Left lung (tissue), 10 donors: ENCODE results near the gene BHLHA15. TPM values are rescaled to one million over a fixed set of nuclear protein-coding genes. Genes with fewer than 3 reads are reported as not detected.

ENCODE experiments used
- ATAC-seq: fragments of 200-7000 bp; cut with Tn5 transposase; one replicate; pipeline ENCODE4 v1.9.1; 2020; ENCODE audit warnings: moderate library complexity
- DNase-seq, 4 donors: peaks; one replicate each; pipeline ENCODE4 v3.0.0-alpha.2; 2013 to 2020
- H3K27ac ChIP-seq, 2 donors: fragments of 200-600 bp; sonication (generic) in 1 of 2; one replicate each; pipeline versions ENCODE4 v1.5.0 to v1.8.0; 2020 to 2021
- H3K27me3 ChIP-seq, 2 donors: fragments of 200-600 bp; sonication (generic) in 1 of 2; one replicate each; pipeline versions ENCODE4 v1.5.0 to v1.8.0; 2020 to 2021
- H3K36me3 ChIP-seq, 2 donors: fragments of 200-600 bp; sonication (generic) in 1 of 2; one replicate each; pipeline versions ENCODE4 v1.5.0 to v1.8.0; 2020 to 2021
- H3K4me1 ChIP-seq, 2 donors: fragments of 200-600 bp; one replicate each; pipeline ENCODE4 v1.8.0; 2021
- H3K4me3 ChIP-seq, 2 donors: fragments of 200-600 bp; sonication (generic) in 1 of 2; one replicate each; pipeline versions ENCODE4 v1.5.0 to v1.8.0; 2020 to 2021; ENCODE audit warnings: mild to moderate bottlenecking in 1 of 2
- H3K9me3 ChIP-seq, 2 donors: fragments of 200-600 bp; sonication (generic) in 1 of 2; one replicate each; pipeline versions ENCODE4 v1.5.0 to v1.8.0; 2020 to 2021
- intact Hi-C, 2 donors: fragments of 100-400 bp; cut with DNase I; formaldehyde crosslinking; loops; one replicate each; pipeline versions ENCODE4 v1.11.2 to v1.14.2; 2022
- polyA plus RNA-seq, 6 donors: library from polyadenylated mRNA; unstranded; fragments of 120-200 nt; gene quantifications; one replicate each; pipeline ENCODE4 v1.2.1, GENCODE V29; 2013; ENCODE audit not compliant: insufficient read length in 6 of 6
- total RNA-seq, 2 donors: library from RNA; stranded (reverse); fragmentation: NEBNext Ultra II Directional; extraction: Animal tissue kit (Norgen Biotek cat#: 25700); gene quantifications; one replicate each; pipeline ENCODE4 v1.2.1, GENCODE V29; 2021
- TF ChIP-seq, protein P1 (sequence below), 2 donors: fragments of 200-600 bp; sonication (generic) in 1 of 2; IDR thresholded peaks; one replicate each; pipeline versions ENCODE4 v1.5.0 to v1.8.0; 2021; ENCODE audit warnings: antibody characterized with exemption in 2 of 2
- donor health status: DM: no; HTN: yes; CAD: no.
- donor health status: DM: no; HTN: no; CAD: no.

Gene BHLHA15
- total and polyA plus RNA-seq, 8 donors: 0.44 to 2.4 (median 0.86) TPM; not detected in 1

DNA sequence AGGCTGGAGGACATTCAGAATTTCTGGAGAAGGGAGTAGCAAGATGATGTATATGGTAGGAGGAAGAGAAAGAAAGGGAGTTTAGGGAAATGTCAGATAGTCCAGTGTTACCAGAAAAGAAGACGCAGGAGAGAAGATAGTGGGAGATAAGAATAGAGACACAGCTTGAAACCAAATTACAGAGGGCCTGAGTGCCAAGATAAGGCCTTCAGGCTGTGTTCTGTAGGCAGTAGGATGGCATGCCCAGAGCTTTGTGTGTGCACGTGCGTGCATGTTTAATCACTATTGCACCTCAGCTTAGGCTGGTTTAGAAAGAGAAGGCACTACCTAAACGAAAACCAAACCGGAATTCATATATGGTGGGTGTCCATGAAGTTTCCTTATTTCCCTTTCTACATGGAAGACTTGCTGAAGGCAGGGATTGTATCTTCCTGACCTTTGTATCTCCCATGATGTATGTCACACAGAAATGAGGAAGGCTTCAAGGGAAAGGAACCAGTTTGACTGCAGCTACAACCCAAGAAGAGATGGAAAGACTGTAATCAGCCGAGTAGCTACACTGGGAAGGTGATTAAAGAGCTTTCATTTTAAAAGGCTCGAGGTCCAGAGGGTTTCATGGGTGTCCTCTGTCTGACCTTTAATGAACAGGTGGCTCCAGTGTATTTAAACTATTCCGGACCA, 35.8 kb upstream of the BHLHA15 start:
- DNase-seq (no peak), ATAC-seq (no peak)
- H3K4me1 ChIP-seq: peaks cover 4 to 13% of the 10 kb centered on the region in 2 donors
- TF ChIP-seq, protein P1, sequence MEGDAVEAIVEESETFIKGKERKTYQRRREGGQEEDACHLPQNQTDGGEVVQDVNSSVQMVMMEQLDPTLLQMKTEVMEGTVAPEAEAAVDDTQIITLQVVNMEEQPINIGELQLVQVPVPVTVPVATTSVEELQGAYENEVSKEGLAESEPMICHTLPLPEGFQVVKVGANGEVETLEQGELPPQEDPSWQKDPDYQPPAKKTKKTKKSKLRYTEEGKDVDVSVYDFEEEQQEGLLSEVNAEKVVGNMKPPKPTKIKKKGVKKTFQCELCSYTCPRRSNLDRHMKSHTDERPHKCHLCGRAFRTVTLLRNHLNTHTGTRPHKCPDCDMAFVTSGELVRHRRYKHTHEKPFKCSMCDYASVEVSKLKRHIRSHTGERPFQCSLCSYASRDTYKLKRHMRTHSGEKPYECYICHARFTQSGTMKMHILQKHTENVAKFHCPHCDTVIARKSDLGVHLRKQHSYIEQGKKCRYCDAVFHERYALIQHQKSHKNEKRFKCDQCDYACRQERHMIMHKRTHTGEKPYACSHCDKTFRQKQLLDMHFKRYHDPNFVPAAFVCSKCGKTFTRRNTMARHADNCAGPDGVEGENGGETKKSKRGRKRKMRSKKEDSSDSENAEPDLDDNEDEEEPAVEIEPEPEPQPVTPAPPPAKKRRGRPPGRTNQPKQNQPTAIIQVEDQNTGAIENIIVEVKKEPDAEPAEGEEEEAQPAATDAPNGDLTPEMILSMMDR (IDR thresholded peaks at IDR 0.05): no peak
- no peaks in the 10 kb centered on the region for H3K9me3 ChIP-seq
- no peak overlapping the region for H3K4me3 ChIP-seq
- H3K27me3 ChIP-seq: no peaks in the 10 kb centered on the region
- H3K27ac ChIP-seq: no peak overlapping the region
- intact Hi-C loops: no loop called here
- peaks cover 0 to 31% of the 10 kb centered on the region in 2 donors for H3K36me3 ChIP-seq

- no peak for DNase-seq
- H3K27me3 ChIP-seq: no peaks in the 10 kb centered on the region
- intact Hi-C loops: no loop called here
- H3K27ac ChIP-seq: peak overlapping the region in 1 of 2 donors; percentile 45
- no peak overlapping the region for H3K4me3 ChIP-seq
- peak; percentile 15 for ATAC-seq
- H3K9me3 ChIP-seq: no peaks in the 10 kb centered on the region
- TF ChIP-seq, protein P1 (IDR thresholded peaks at IDR 0.05): no peak
- peaks cover 4 to 13% of the 10 kb centered on the region in 2 donors for H3K4me1 ChIP-seq
- H3K36me3 ChIP-seq: peaks cover 0 to 14% of the 10 kb centered on the region in 2 donors
These were observed 33.7 kb upstream of the BHLHA15 start for GRCh38 chr7:98177553-98177952.

GRCh38 chr7:98178321-98178720, 32.9 kb upstream of the BHLHA15 start:
- peaks cover 4 to 8% of the 10 kb centered on the region in 2 donors for H3K4me1 ChIP-seq
- intact Hi-C loops: no loop called here
- DNase-seq (peak; percentile 31 to 89 (median 84)), ATAC-seq (peak; percentile 95)
- TF ChIP-seq, protein P1 (IDR thresholded peaks at IDR 0.05): no peak
- H3K4me3 ChIP-seq: no peak overlapping the region
- H3K36me3 ChIP-seq: peaks cover 0 to 8% of the 10 kb centered on the region in 2 donors
- peak overlapping the region; percentile 45 to 51 for H3K27ac ChIP-seq
- H3K9me3 ChIP-seq: no peaks in the 10 kb centered on the region
- no peaks in the 10 kb centered on the region for H3K27me3 ChIP-seq

DNA sequence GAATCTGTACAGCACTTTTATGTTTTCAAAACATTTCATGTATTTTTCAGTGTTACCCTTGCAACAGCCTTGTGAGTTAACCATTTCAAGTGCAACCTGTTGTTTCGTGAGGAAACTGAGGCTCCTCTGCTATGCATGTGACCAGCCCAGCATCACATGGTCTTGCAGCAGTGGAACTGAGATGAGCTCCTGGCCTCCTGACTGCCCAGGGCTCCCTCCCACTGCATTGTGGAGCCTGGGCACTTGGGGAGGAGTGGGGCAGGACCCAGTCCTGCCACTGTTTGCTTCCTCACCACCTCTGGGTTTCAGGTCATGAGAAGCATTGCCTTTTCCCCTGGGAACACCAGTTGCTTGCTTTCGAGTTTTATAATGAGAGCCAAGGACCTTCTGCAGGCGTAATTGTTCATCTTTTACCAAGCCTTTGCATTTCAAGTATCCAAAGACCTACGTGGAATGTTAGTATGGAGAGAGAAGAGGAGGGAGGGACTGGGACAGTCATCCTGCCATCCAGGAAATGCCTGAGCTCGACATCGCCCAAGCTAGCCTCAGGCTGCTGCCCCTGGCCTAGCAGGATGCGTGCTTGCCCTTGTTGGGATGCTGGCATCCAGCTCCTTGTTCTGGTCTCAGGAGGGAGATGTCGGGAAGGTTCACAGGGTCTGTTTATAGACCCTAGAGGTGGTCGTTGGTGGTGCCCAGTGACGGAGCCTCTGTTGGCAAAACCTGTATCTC, 32.3 kb upstream of the BHLHA15 start:
- Histone ChIP-seq H3K27ac (peak overlapping the region; percentile 45 to 51), H3K36me3 (peaks cover 0 to 8% of the 10 kb centered on the region in 2 donors), H3K4me3 (no peak overlapping the region), H3K9me3 (no peaks in the 10 kb centered on the region), H3K27me3 (no peaks in the 10 kb centered on the region), H3K4me1 (peaks cover 4 to 7% of the 10 kb centered on the region in 2 donors)
- peak; percentile 26 for ATAC-seq
- intact Hi-C loops: no loop called here
- DNase-seq: no peak
- TF ChIP-seq, protein P1 (IDR thresholded peaks at IDR 0.05): no peak

GRCh38 chr7:98180751-98181150, 30.5 kb upstream of the BHLHA15 start:
- H3K9me3 ChIP-seq: no peaks in the 10 kb centered on the region
- DNase-seq (no peak), ATAC-seq (no peak)
- H3K27me3 ChIP-seq: no peaks in the 10 kb centered on the region
- TF ChIP-seq, protein P1 (IDR thresholded peaks at IDR 0.05): no peak
- H3K36me3 ChIP-seq: no peaks in the 10 kb centered on the region
- H3K4me3 ChIP-seq: no peak overlapping the region
- intact Hi-C loops: no loop called here
- H3K4me1 ChIP-seq: peaks cover 4% of the 10 kb centered on the region in 2 donors
- no peak overlapping the region for H3K27ac ChIP-seq
